GM19324 (cell line): ENCODE measurements around the gene UBFD1.
"Not testable (repeated sequence)": the region's sequence is repeated elsewhere in the genome, so short reads cannot be mapped to it uniquely, and the experiment has no call there.

Experiments
- ATAC-seq: cut with Tn5 transposase; IDR thresholded peaks from one replicate; pipeline ENCODE4 v1.9.1; 2021; ENCODE audit warnings: mild to moderate bottlenecking, moderate library complexity; ENCODE audit not compliant: unreplicated experiment, low FRiP score

Gene UBFD1

DNA sequence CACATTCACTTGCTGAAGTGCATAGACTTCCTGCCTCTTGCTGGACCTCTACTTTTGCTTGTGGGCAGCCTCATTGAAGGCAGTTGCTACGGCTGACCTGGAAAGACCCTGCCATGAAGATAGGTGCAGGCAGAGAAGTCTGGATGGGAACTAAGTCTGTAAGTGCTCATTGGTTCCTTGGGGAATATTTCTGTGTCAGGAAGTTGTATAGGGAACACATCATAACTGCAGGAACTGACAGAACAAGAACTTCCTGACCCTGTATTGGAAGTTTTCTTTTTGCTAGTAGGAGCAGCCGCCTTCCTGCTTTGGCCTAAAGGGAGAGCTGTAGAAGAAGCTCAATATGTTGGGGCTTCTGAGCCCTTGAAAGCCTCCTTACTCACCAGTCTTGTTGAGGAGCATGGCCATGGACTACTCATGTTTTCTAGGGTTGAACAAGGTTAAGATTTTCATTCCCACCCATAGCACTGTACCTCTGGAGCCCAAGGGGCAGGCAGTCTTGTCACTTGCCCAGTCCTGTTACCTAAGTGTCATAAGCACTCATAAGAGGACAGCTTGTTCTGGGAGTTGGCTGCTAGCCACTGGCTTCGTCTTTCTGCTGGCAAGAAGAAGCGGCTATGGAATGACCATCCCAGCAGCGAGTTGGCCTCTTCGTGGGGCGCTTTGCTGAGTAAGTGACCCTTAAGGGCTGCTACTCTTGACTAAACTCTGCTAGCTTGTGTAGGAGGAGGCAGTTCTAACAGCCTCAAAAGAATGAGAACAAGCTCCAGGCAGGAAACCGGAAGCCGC, 7.2 kb downstream of the UBFD1 start:
- no peak for ATAC-seq

GRCh38 chr16:23566724-23567123, 9.2 kb downstream of the UBFD1 start:
- no peak for ATAC-seq

GRCh38 chr16:23567602-23568001, 10.1 kb downstream of the UBFD1 start:
- no peak for ATAC-seq

- ATAC-seq, result no peak
Measured at GRCh38 chr16:23570992-23571632, 13.6 kb downstream of the UBFD1 start.

DNA sequence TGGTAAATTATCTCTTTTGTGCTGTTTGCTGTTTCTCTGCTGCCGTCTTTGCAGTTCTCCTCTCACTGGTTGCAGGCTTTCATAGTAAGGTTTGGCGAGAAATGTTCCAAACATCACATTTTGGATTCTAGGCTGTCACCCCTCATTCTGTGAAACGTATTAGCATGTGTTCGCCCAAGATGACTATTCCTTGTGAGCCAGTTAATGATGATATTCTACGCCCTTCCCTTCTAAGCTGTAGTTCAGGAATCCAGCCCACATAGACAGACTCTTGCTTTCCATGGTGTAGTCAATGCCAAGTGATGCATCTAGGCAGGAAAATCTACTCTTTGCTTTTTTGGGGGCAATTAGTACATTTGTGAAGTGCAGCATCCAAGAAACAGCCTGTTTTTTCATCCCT, 14.4 kb downstream of the UBFD1 start:
- ATAC-seq, result no peak

DNA sequence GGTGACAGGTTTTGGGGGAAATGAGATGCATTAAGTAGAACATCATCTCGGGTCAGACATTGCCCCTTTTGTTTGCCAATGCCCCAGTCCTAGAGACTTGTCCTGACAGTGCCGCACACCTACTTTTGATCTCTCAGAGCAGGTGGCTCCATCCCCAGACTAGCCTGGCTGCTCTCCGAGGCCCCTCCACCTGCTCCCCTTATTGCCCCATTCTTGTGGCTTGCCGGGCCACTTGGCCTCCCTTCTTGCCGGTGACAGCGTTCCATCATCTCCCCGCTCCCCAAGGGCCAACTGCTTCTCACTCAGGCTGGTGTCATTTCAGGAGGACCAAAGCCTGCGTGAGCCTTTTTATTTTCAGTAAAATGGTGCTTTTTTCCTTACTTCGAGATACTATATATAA, 14.9 kb downstream of the UBFD1 start:
- no peak for ATAC-seq

DNA sequence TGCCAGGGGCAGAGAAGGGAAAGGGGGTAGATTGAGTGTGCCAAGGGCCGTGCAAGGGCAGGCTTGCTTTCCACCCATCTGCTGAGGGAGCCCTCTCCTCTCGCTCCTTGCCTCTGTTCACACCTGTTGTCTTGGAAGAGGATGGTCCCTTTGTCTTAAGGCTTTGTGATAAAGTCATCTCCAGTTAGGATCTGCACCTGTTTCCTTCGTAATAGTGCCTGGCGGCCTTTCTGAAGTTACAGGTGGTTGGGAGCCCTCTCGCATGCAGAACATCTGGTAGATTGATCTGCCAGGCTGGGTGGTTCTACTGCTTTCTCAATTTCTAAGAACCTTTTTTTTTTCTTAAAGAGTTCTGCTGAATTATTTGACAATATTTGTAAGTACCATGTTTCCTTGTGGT, 16.3 kb downstream of the UBFD1 start:
- ATAC-seq, result no peak

DNA sequence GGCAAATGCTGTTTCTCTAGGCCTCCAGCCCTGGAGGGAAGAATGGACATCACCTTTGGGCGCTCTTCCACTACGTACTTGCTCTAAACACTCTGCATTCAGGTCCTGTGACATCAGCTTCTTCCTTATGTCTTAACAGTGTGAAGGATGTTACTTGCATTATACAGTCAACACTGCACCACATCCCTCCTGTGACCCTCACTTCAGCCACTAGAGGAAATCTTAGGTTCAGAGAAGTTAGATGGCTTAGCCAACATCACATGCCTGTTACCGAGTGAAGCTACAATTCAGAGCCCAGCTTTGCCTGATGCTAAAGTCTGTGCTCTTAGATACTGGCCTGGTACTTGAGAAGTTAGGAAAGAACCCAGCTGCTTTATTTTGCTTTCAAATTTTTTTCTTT, 18.3 kb downstream of the UBFD1 start:
- no peak for ATAC-seq

GRCh38 chr16:23577493-23577892, 20.0 kb downstream of the UBFD1 start:
- ATAC-seq, result no peak

- no peak for ATAC-seq
Measured at GRCh38 chr16:23578101-23578830, 20.7 kb downstream of the UBFD1 start.

DNA sequence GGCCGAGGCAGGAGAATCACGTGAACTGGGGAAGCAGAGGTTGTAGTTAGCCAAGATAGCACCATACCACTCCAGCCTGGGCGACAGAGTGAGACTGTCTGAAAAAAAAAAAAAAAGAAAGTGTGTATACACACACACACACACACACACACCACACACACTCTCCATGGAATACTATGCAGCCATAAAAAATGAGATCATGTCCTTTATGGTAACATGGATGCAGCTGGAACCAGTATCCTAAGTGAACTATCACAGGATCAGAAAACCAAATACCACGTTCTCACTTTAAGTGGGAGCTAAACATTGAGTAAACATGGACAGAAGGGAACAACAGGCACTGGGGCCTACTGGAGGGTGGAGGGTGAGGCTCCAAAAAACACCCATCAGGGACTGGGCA, 21.8 kb downstream of the UBFD1 start:
- no peak for ATAC-seq

GRCh38 chr16:23580391-23580790, 22.9 kb downstream of the UBFD1 start:
- no peak for ATAC-seq

DNA sequence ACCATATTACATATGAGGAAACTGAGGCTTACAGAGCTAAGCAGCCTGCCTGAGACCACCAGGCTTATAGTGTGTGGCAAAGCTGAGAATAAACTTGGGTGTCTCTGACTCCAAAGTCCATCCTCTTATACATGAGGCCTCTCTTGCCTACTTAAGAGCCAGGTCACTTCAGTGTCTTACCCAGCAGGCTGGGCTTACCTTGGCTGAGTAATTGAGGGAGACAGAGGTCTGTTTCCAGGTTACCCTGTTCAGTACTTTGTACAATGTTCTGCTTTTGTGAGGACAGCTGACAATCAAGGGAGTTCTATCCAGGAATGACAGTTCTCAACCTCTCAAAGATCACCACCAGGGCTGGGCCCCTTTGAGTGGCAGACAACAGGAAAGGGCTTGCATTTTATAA, 24.2 kb downstream of the UBFD1 start:
- ATAC-seq, result no peak

- not testable (repeated sequence) for ATAC-seq
Measured at GRCh38 chr16:23583271-23583670, 25.7 kb downstream of the UBFD1 start.

DNA sequence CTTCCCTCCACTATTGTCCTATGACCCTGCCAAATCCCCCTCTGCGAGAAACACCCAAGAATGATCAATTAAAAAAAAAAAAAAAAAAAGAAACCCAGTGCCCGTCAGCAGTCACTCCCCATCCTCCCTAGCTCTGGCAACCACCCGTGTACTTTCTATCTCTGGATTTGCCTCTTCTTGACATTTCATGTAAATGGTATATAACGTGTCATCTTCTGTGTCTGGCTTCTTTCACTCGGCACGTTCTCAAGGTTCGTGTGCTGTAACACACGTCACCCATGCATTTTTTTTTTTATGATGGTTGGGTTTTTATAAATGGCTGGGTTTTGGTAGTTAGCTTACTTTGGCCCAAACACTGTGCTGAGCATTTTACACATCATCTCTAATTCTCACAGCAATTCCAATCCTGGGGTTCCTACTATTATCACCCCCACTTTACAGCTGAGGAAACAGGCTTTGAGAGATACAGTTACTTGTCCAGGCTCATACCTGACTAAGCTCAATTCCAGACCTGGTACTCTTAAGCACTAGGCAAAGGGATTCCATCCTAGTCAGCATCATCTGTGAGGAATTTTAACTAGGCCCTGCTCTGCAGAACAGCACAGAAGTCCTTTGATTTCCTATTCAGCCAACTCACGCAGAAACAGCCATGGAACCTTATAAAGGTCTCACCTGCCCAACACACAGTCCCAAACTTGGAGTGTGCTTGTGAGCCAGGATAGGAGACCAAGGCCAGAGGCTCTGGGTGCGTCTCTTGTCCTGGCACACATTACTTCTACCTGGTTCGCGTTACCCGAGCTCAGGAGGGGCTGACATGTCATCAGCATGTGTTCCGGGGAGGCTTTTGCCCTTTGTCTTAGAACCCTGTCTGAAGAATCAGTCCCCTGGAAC, 26.9 kb downstream of the UBFD1 start:
- no peak for ATAC-seq

- ATAC-seq, result no peak
Measured at GRCh38 chr16:23587726-23588125, 30.2 kb downstream of the UBFD1 start.

- no peak for ATAC-seq
Measured at GRCh38 chr16:23590181-23590580, 32.7 kb downstream of the UBFD1 start.

DNA sequence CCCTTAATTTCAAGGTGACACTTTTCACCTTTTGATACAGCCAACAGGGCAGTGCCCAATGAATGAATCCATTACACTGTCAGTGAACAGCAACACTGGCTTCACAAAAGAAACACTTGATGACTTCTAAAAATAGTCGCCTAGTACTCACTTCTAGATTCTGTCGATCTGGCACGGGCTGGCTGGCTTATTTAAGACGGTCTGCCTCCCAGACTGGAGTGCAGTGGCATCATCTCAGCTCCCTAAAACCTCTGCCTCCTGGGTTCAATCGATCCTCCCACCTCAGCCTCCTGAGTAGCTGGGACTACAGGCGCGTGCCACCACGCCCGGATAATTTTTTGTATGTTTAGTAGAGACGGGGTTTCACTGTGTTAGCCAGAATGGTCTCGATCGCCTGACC, 36.7 kb downstream of the UBFD1 start:
- no peak for ATAC-seq

- ATAC-seq, result no peak
Measured at GRCh38 chr16:23595246-23595950, 37.9 kb downstream of the UBFD1 start.
